Stomach (tissue), 9 donors: Measurements from ENCODE around the gene RNF130. TPM values are rescaled to one million over a fixed set of nuclear protein-coding genes. Genes with fewer than 3 reads are reported as not detected.
A peak's percentile ranks its signal among the peaks of the same experiment; 100 is the strongest.

ENCODE experiments used
- DNase-seq, 2 donors: peaks; one replicate each; pipeline versions ENCODE4 v3.0.0 to v3.0.0-alpha.2; 2013 to 2019
- H3K27ac ChIP-seq, 5 donors: fragments of 200-600 bp in 4 of 5; sonication (generic) in 4 of 5; one replicate each; pipeline ENCODE4 v1.5.1; 2013 to 2019; ENCODE audit warnings: mild to moderate bottlenecking in 1 of 5, moderate library complexity in 1 of 5
- H3K27me3 ChIP-seq, 3 donors: fragments of 200-600 bp; sonication (generic); one replicate each; pipeline ENCODE4 v1.5.1; 2017 to 2019; ENCODE audit warnings: mixed run types in 1 of 3
- H3K36me3 ChIP-seq, 4 donors: fragments of 200-600 bp; sonication (generic); 1 replicate in 3 of 4; 2 replicates in 1 of 4; pipeline ENCODE4 v1.5.1; 2016 to 2019
- H3K4me1 ChIP-seq, 4 donors: fragments of 200-600 bp; sonication (generic); one replicate each; pipeline ENCODE4 v1.5.1; 2016 to 2019
- H3K4me3 ChIP-seq, 4 donors: fragments of 200-600 bp; sonication (generic) in 3 of 4; one replicate each; pipeline ENCODE4 v1.5.1; 2016 to 2019; ENCODE audit warnings: mild to moderate bottlenecking in 1 of 4
- H3K9me3 ChIP-seq, 4 donors: fragments of 200-600 bp; sonication (generic); one replicate each; pipeline ENCODE4 v1.5.1; 2016 to 2019
- CTCF ChIP-seq, 7 experiments: fragments of 450-650 bp in 4 of 7; fragments of 200-600 bp in 3 of 7; sonication (generic) in 3 of 7; IDR thresholded peaks; one replicate each; pipeline ENCODE4 v1.5.1; 2016 to 2019; ENCODE audit warnings: antibody characterized with exemption in 7 of 7, control low read depth in 2 of 7, mild to moderate bottlenecking in 1 of 7
- EP300 ChIP-seq: sonication (generic); formaldehyde crosslinking; IDR thresholded peaks from one replicate; pipeline ENCODE4 v1.6.1; 2017; ENCODE audit warnings: antibody characterized with exemption
- POLR2A ChIP-seq, 4 donors: fragments of 450-650 bp; IDR thresholded peaks; one replicate each; pipeline ENCODE4 v1.6.1; 2016; ENCODE audit warnings: antibody characterized with exemption in 4 of 4, control low read depth in 2 of 4, mild to moderate bottlenecking in 1 of 4, moderate library complexity in 1 of 4
- POLR2AphosphoS5 ChIP-seq, 3 donors: sonication (generic); formaldehyde crosslinking; IDR thresholded peaks; one replicate each; pipeline ENCODE4 v1.6.1; 2016; ENCODE audit warnings: antibody characterized with exemption in 3 of 3
- WGBS, 5 donors: extraction: QIAGEN DNeasy Blood & Tissue Kit in 3 of 5; methylation state at CpG; one replicate each; pipeline versions ENCODE4 v1.1.5 to v1.1.7; 2013 to 2018; 5-methylcytosine and 5-hydroxymethylcytosine counted together
- intact Hi-C: fragments of 100-400 bp; cut with DNase I; formaldehyde crosslinking; loops from one replicate; pipeline ENCODE4 v1.15.1; 2023; ENCODE audit warnings: low total_unique reads
- polyA plus RNA-seq, 3 donors: library from polyadenylated mRNA; stranded (reverse); fragments of 200-250 nt; gene quantifications; one replicate each; pipeline ENCODE4 v1.2.3, GENCODE V29; 2013
- total RNA-seq, 5 donors: library from RNA; depleted of rRNA; stranded (reverse); fragments of >200 nt; gene quantifications; one replicate each; pipeline versions ENCODE4 v1.1.0 to v1.2.3, GENCODE V29; 2014 to 2016
- donor health status: healthy with polysubstance abuse.
- donor health status: Bipolar disorder and iron deficiency.
- donor health status: healthy.

RNF130 gene
- total and polyA plus RNA-seq, 8 donors, result 27.0 to 87.8 (median 56.1) TPM

GRCh38 chr5:179916523-179916922 is 155.0 kb downstream of the RNF130 start:
- Histone ChIP-seq H3K9me3 (no peaks in the 10 kb centered on the region), H3K36me3 (no peaks in the 10 kb centered on the region), H3K4me3 (no peak overlapping the region), H3K4me1 (peaks cover 0 to 26% (median 15%) of the 10 kb centered on the region in 4 donors), H3K27ac (no peak overlapping the region), H3K27me3 (peaks cover 0 to 9% (median 0%) of the 10 kb centered on the region in 3 donors)
- TF ChIP-seq CTCF (IDR thresholded peaks at IDR 0.05) (no peak), POLR2A (IDR thresholded peaks at IDR 0.05) (no peak), EP300 (no peak), POLR2AphosphoS5 (IDR thresholded peaks at IDR 0.05) (no peak)
- DNase-seq, result no peak
- intact Hi-C loops, result loop anchor here (10.0 kb wide), 1 partner anchor 168 kb away; no protein-coding TSS in a partner anchor
- 86 to 95% (median 94%) methylated on average over 6 of the region's 6 CpGs for WGBS, 5 donors

- H3K9me3 ChIP-seq, result no peaks in the 10 kb centered on the region
- intact Hi-C loops, result loop anchor here (10.0 kb wide), 1 partner anchor 169 kb away; no protein-coding TSS in a partner anchor
- WGBS, 5 donors, result 89 to 96% (median 92%) methylated on average over 9 to 10 of the region's 10 CpGs
- peaks cover 0 to 26% (median 15%) of the 10 kb centered on the region in 4 donors for H3K4me1 ChIP-seq
- H3K27me3 ChIP-seq, result peaks cover 0 to 9% (median 0%) of the 10 kb centered on the region in 3 donors
- H3K36me3 ChIP-seq, result no peaks in the 10 kb centered on the region
- TF ChIP-seq CTCF (IDR thresholded peaks at IDR 0.05), result no peak
- TF ChIP-seq EP300, result no peak
- no peak for TF ChIP-seq POLR2AphosphoS5 (IDR thresholded peaks at IDR 0.05)
- no peak for TF ChIP-seq POLR2A (IDR thresholded peaks at IDR 0.05)
- no peak overlapping the region for H3K27ac ChIP-seq
- DNase-seq, result no peak
- H3K4me3 ChIP-seq, result no peak overlapping the region
Observed at GRCh38 chr5:179915406-179915935, 156.1 kb downstream of the RNF130 start.

GRCh38 chr5:179914032-179914755 is 157.4 kb downstream of the RNF130 start:
- H3K27ac ChIP-seq, result no peak overlapping the region
- 51 to 57% (median 53%) methylated on average over 8 of the region's 8 CpGs for WGBS, 5 donors
- H3K27me3 ChIP-seq, result peaks cover 0 to 9% (median 0%) of the 10 kb centered on the region in 3 donors
- no peaks in the 10 kb centered on the region for H3K9me3 ChIP-seq
- TF ChIP-seq EP300, result no peak
- no peak for TF ChIP-seq CTCF (IDR thresholded peaks at IDR 0.05)
- TF ChIP-seq POLR2A (IDR thresholded peaks at IDR 0.05), result no peak
- peak in 1 of 3 donors; percentile 33 for TF ChIP-seq POLR2AphosphoS5 (IDR thresholded peaks at IDR 0.05)
- H3K4me1 ChIP-seq, result peaks cover 0 to 26% (median 15%) of the 10 kb centered on the region in 4 donors
- H3K4me3 ChIP-seq, result no peak overlapping the region
- peak in 1 of 2 donors; percentile 60 for DNase-seq
- H3K36me3 ChIP-seq, result no peaks in the 10 kb centered on the region
- intact Hi-C loops, result loop anchor here (10.0 kb wide), 1 partner anchor 171 kb away; no protein-coding TSS in a partner anchor

GRCh38 chr5:179913461-179913860 is 158.1 kb downstream of the RNF130 start:
- H3K9me3 ChIP-seq, result no peaks in the 10 kb centered on the region
- TF ChIP-seq CTCF (IDR thresholded peaks at IDR 0.05) (no peak), EP300 (no peak), POLR2A (IDR thresholded peaks at IDR 0.05) (no peak), POLR2AphosphoS5 (IDR thresholded peaks at IDR 0.05) (no peak)
- WGBS, 5 donors, result 87 to 93% (median 91%) methylated on average over 9 of the region's 9 CpGs
- DNase-seq, result no peak
- peaks cover 0 to 9% (median 0%) of the 10 kb centered on the region in 3 donors for H3K27me3 ChIP-seq
- no peak overlapping the region for H3K4me3 ChIP-seq
- intact Hi-C loops, result loop anchor here (10.0 kb wide), 1 partner anchor 171 kb away; no protein-coding TSS in a partner anchor
- H3K36me3 ChIP-seq, result no peaks in the 10 kb centered on the region
- no peak overlapping the region for H3K27ac ChIP-seq
- peaks cover 2 to 29% (median 17%) of the 10 kb centered on the region in 4 donors for H3K4me1 ChIP-seq
